CD4-positive, alpha-beta T cell (primary cell): ENCODE results near the gene HECTD3. TPM values are rescaled to one million over a fixed set of nuclear protein-coding genes. Genes with fewer than 3 reads are reported as not detected.
A peak's percentile ranks its signal among the peaks of the same experiment; 100 is the strongest.

Experiments
- ATAC-seq: fragments of 200-7000 bp; cut with Tn5 transposase; one replicate; pipeline ENCODE4 v1.10.0; 2022; ENCODE audit warnings: mild to moderate bottlenecking; ENCODE audit not compliant: poor library complexity
- CTCF ChIA-PET: fragments of 350-600 bp; sonication (Branson Sonifier 250); formaldehyde crosslinking; loops from one replicate; lab custom pipeline; 2021; ENCODE audit warnings: antibody characterized with exemption, inconsistent platforms; lab: Charles Lee
- POLR2A ChIA-PET: fragments of 350-600 bp; sonication (Branson Sonifier 250); formaldehyde crosslinking; loops from one replicate; lab custom pipeline; 2021; ENCODE audit warnings: antibody characterized with exemption, inconsistent platforms; lab: Charles Lee
- DNase-seq, 14 experiments: peaks; one replicate each; pipeline ENCODE4 v3.0.0-alpha.2; 2013 to 2020; ENCODE audit warnings: mixed read lengths in 2 of 14
- H3K27ac ChIP-seq, 2 donors: one replicate each; pipeline versions ENCODE4 v1.5.1 to v1.7.0; 2013; ENCODE audit warnings: low read length in 2 of 2, low read depth in 1 of 2, mild to moderate bottlenecking in 1 of 2
- H3K27me3 ChIP-seq, 2 experiments: 1 replicate in 1 of 2; 2 replicates in 1 of 2; pipeline versions ENCODE4 v1.6.1 to v1.7.0; 2013; ENCODE audit warnings: low read length in 2 of 2, control low read depth in 1 of 2, mild to moderate bottlenecking in 1 of 2, moderate library complexity in 1 of 2; ENCODE audit not compliant: insufficient read depth in 2 of 2, control insufficient read depth in 1 of 2
- H3K36me3 ChIP-seq: one replicate; pipeline ENCODE4 v1.6.1; 2013; ENCODE audit warnings: low read length, control low read depth; ENCODE audit not compliant: insufficient read depth
- H3K4me1 ChIP-seq: one replicate; pipeline ENCODE4 v1.6.1; 2013; ENCODE audit warnings: low read length, control low read depth; ENCODE audit not compliant: insufficient read depth
- H3K4me3 ChIP-seq: one replicate; pipeline ENCODE4 v1.5.1; 2013; ENCODE audit warnings: mild to moderate bottlenecking, low read length, moderate library complexity
- H3K9me3 ChIP-seq, 2 experiments: 1 replicate in 1 of 2; 2 replicates in 1 of 2; pipeline versions ENCODE4 v1.6.1 to v1.7.0; 2013; ENCODE audit warnings: low read length in 2 of 2, mild to moderate bottlenecking in 2 of 2, control low read depth in 1 of 2, moderate library complexity in 1 of 2; ENCODE audit not compliant: control insufficient read depth in 1 of 2, insufficient read depth in 1 of 2
- H3K27ac Mint-ChIP-seq: one replicate; pipeline ENCODE4 v1.8.0; 2020; ENCODE audit warnings: mixed read lengths
- H3K27me3 Mint-ChIP-seq: one replicate; pipeline ENCODE4 v1.8.0; 2021; ENCODE audit warnings: mixed read lengths
- H3K36me3 Mint-ChIP-seq: one replicate; pipeline ENCODE4 v1.8.0; 2021; ENCODE audit warnings: low read depth, mixed read lengths
- H3K4me1 Mint-ChIP-seq: one replicate; pipeline ENCODE4 v1.8.0; 2021; ENCODE audit warnings: low read depth, mixed read lengths
- H3K4me3 Mint-ChIP-seq: one replicate; pipeline ENCODE4 v1.8.0; 2020; ENCODE audit warnings: mild to moderate bottlenecking, mixed read lengths
- H3K9me3 Mint-ChIP-seq: one replicate; pipeline ENCODE4 v1.8.0; 2020; ENCODE audit warnings: mixed read lengths
- intact Hi-C, 2 experiments: fragments of 100-400 bp; cut with DNase I in 1 of 2; cut with micrococcal nuclease in 1 of 2; formaldehyde crosslinking; loops; one replicate each; pipeline versions ENCODE4 v1.15.1 to v1.9.0; 2023 to 2025; cut with DNase I, micrococcal nuclease
- polyA plus RNA-seq, 2 donors: library from polyadenylated mRNA; unstranded; fragments of 120-200 nt; gene quantifications; one replicate each; pipeline ENCODE4 v1.2.1, GENCODE V29; 2013
- total RNA-seq, 174 experiments: library from RNA in 2 of 174; stranded (reverse) in 2 of 174; gene quantifications; one replicate each; pipeline ENCODE4 v1.2.3 and lab custom pipeline; 2021 to 2026
- TF ChIP-seq, protein P1 (sequence below): fragments of 200-600 bp; IDR thresholded peaks from one replicate; pipeline ENCODE4 v1.8.0; 2022; ENCODE audit warnings: antibody characterized with exemption, mild to moderate bottlenecking

Gene HECTD3
- total RNA-seq (10 to 100 TPM; 31.5 to 33.7 TPM), total RNA-seq (lab: John Stamatoyannopoulos, UW) (14.4 to 76.0 (median 31.0) reads per million in 172 experiments)
- polyA plus RNA-seq (2013, experiment 1 of 2): 26.7 TPM
- 31.4 TPM for polyA plus RNA-seq (2013, experiment 2 of 2)

DNA sequence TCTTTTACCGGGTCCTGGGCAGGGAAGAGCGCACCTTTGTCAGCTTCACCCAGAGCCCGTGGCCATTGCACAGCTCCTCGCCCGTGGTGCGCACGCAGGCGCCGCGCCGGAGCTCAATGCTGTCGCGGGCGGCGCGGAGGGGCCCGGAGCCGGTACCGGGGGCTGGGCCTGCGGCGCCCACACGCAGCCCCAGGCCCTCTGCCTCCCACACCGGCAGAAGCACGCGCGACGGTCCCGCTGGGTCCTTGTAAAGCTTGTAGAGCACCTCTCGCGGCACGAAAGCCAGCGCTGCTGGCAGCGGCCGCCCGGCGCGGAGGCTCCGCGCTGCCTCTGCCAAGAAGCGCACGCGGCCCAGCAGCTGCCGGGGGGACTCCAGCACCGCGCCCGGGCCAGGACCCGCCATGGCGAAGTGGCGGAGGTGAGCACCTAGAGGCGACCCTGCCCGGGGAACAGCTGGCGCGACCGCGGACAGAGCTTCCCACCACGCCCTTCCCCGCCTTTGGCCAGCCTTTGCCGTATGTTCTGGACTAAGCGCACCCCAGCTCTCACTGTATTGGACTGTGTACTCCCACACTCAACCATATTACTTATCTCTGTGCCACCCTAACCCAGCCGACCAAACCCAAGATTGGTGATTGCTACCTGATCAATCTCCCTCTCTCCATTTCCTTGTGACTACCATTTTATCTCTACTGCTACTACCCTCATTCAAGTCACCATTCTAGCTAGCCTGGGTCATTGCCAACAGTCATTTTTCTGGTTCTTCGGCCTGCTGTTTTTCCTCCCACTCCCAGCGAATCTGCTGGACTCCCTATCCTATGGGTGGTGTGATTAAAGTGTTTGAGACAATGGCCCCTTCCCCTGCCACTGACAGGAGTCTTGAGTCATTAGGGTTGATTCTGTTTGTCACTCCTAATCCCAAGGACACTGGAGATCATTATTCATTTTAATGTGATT lies at the start of gene HECTD3:
HECTD3 (minus strand) TSS at position 470 of the 957 bp plus-strand sequence; CDS start at position 403, 67 bp downstream.
- no peaks in the 10 kb centered on the region for H3K27me3 Mint-ChIP-seq
- Histone ChIP-seq H3K9me3 (no peaks in the 10 kb centered on the region), H3K27ac (peak within 1 kb of the TSS; percentile 59 to 62), H3K4me1 (peaks cover 63% of the 10 kb centered on the region), H3K27me3 (no peaks in the 10 kb centered on the region), H3K4me3 (peak within 1 kb of the TSS; percentile 84), H3K36me3 (peaks cover 48% of the 10 kb centered on the region)
- DNase-seq (peak; percentile 37 to 86 (median 62)), ATAC-seq (peak; percentile 45)
- CTCF ChIA-PET: interaction anchor here (0.6 to 6.4 kb wide), 9 partner anchors 25 to 481 kb away, joined by 3 to 66 read pairs (median 4); partner anchors contain the start of genes EIF2B3, RNU5D-1 and TESK2
- H3K27ac Mint-ChIP-seq: peak within 1 kb of the TSS; percentile 91
- POLR2A ChIA-PET: interaction anchor here (0.5 to 6.9 kb wide), 38 partner anchors 10 to 676 kb away, joined by 3 to 141 read pairs (median 6); partner anchors contain the start of genes AKR1A1, ARMH1, BEST4 and BTBD19
- H3K9me3 Mint-ChIP-seq: no peaks in the 10 kb centered on the region
- peak within 1 kb of the TSS; percentile 91 for H3K4me3 Mint-ChIP-seq
- TF ChIP-seq, protein P1, sequence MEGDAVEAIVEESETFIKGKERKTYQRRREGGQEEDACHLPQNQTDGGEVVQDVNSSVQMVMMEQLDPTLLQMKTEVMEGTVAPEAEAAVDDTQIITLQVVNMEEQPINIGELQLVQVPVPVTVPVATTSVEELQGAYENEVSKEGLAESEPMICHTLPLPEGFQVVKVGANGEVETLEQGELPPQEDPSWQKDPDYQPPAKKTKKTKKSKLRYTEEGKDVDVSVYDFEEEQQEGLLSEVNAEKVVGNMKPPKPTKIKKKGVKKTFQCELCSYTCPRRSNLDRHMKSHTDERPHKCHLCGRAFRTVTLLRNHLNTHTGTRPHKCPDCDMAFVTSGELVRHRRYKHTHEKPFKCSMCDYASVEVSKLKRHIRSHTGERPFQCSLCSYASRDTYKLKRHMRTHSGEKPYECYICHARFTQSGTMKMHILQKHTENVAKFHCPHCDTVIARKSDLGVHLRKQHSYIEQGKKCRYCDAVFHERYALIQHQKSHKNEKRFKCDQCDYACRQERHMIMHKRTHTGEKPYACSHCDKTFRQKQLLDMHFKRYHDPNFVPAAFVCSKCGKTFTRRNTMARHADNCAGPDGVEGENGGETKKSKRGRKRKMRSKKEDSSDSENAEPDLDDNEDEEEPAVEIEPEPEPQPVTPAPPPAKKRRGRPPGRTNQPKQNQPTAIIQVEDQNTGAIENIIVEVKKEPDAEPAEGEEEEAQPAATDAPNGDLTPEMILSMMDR: no peak
- intact Hi-C loops: loop anchor here (1.0 to 10.0 kb wide), 8 partner anchors 25 to 676 kb away; partner anchors contain the start of genes GPBP1L1 (in 2 of the 2), TMEM69 (in 2 of the 2), BTBD19 (in 1 of the 2) and DYNLT4 (in 1 of the 2)
- peaks cover 69% of the 10 kb centered on the region for H3K36me3 Mint-ChIP-seq
- H3K4me1 Mint-ChIP-seq: peaks cover 61% of the 10 kb centered on the region

DNA sequence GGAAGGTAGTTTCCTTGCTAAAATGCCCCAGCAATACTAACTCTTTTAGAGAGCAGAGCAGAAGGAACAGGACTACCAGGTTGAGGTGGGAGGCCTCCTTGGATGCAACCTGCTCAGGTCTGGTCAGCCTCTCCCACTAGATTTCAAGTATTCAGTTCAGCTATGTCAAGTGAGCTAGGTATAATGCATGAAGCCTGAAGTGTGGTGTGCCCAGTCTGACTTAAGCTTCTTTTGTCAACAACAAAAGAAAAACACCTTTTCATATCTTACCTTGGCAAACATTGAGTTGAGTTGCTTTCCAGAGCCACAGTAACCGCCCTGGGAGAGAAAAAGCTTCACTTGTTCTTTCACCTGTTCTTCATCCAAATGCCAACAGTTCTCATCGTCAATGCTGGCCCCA lies 48.7 kb upstream of the HECTD3 start:
- Histone ChIP-seq H3K36me3 (no peaks in the 10 kb centered on the region), H3K4me3 (no peak overlapping the region), H3K9me3 (no peaks in the 10 kb centered on the region), H3K4me1 (no peaks in the 10 kb centered on the region), H3K27ac (no peak overlapping the region), H3K27me3 (no peaks in the 10 kb centered on the region)
- DNase-seq: no peak
- no peaks in the 10 kb centered on the region for H3K27me3 Mint-ChIP-seq
- no peak overlapping the region for H3K27ac Mint-ChIP-seq
- no peaks in the 10 kb centered on the region for H3K4me1 Mint-ChIP-seq
- intact Hi-C loops: no loop called here
- ChIA-PET CTCF (interaction anchor here (0.5 kb wide), 1 partner anchor 13 kb away, joined by 3 read pairs; no protein-coding TSS in a partner anchor), POLR2A (no interaction called here)
- ATAC-seq: no peak
- no peaks in the 10 kb centered on the region for H3K9me3 Mint-ChIP-seq
- no peak overlapping the region for H3K4me3 Mint-ChIP-seq
- H3K36me3 Mint-ChIP-seq: no peaks in the 10 kb centered on the region
- TF ChIP-seq, protein P1: no peak

DNA sequence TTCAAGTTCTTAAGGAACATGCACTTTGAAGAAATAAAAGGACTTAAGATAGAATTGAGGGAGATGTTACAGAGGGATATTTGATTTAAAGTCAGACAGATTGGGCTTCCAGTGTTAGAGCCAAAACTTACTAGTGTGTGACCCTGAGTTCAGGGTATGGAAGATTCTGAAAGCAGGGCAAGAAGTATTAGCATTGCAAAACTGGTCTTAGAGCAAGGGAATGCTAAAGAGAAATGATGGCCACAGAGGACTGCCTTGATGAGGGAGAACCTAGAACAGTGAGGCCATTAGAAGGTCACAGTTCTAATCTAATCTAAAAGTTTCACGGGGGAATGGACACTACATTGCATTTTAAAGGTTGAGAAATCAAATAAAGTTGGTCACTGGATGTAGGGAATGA lies 46.4 kb upstream of the HECTD3 start:
- Mint-ChIP-seq H3K9me3 (no peaks in the 10 kb centered on the region), H3K27ac (no peak overlapping the region), H3K27me3 (no peaks in the 10 kb centered on the region), H3K4me3 (no peak overlapping the region), H3K36me3 (no peaks in the 10 kb centered on the region), H3K4me1 (no peaks in the 10 kb centered on the region)
- Histone ChIP-seq H3K27me3 (no peaks in the 10 kb centered on the region), H3K4me3 (no peak overlapping the region), H3K27ac (no peak overlapping the region), H3K4me1 (no peaks in the 10 kb centered on the region), H3K9me3 (no peaks in the 10 kb centered on the region), H3K36me3 (no peaks in the 10 kb centered on the region)
- TF ChIP-seq, protein P1: no peak
- ChIA-PET POLR2A (no interaction called here), CTCF (no interaction called here)
- DNase-seq: no peak
- intact Hi-C loops: no loop called here
- ATAC-seq: no peak
